ENCODE measurements around the gene CCDC15. TPM values are rescaled to one million over a fixed set of nuclear protein-coding genes. Genes with fewer than 3 reads are reported as not detected.

CCDC15 gene
- total RNA-seq, 1 experiment from 2014 or later = 4.0 TPM

GRCh38 chr11:125079151-125079877 lies 125.3 kb downstream of the CCDC15 start:
- H3K4me1 Mint-ChIP-seq (ENCODE audit: low read depth, unreplicated experiment) = peaks cover under 1% of the 10 kb centered on the region
- intact Hi-C loops (cut with micrococcal nuclease; ENCODE audit: unreplicated experiment) = no loop called here
- H3K27me3 Mint-ChIP-seq (ENCODE audit: insufficient read depth, unreplicated experiment) = no peaks in the 10 kb centered on the region
- peak in 1 of 2 experiments; percentile 34 for DNase-seq
- peaks cover 18% of the 10 kb centered on the region for H3K4me1 ChIP-seq
- H3K9me3 ChIP-seq = no peaks in the 10 kb centered on the region
- BruUV-seq (replicated peaks) = no TSS peak
- no peaks in the 10 kb centered on the region for H3K36me3 ChIP-seq (ENCODE audit: control insufficient read depth, insufficient read depth, low read length)
- H3K27me3 ChIP-seq (replicated peaks; ENCODE audit: control insufficient read depth, insufficient read depth, low read length) = no peaks in the 10 kb centered on the region
- no peaks in the 10 kb centered on the region for H3K36me3 Mint-ChIP-seq (ENCODE audit: insufficient read depth, unreplicated experiment)
- H3K4me3 Mint-ChIP-seq (ENCODE audit: unreplicated experiment) = no peak overlapping the region
- no peak for TF ChIP-seq CTCF (IDR thresholded peaks at IDR 0.05; ENCODE audit: insufficient read depth in 1 of 2, low read depth in 1 of 2, low read length in 1 of 2, severe bottlenecking in 1 of 2, unreplicated experiment in 1 of 2)
- no peaks in the 10 kb centered on the region for H3K9me3 Mint-ChIP-seq (ENCODE audit: unreplicated experiment)
- H3K4me3 ChIP-seq (ENCODE audit: low read depth, low read length) = no peak overlapping the region
- ChIA-PET CTCF (interaction anchor here (1.3 kb wide), 1 partner anchor 11 kb away, joined by 4 read pairs; no protein-coding TSS in a partner anchor), POLR2A (no interaction called here)
- no peak overlapping the region for H3K27ac Mint-ChIP-seq (ENCODE audit: unreplicated experiment)

GRCh38 chr11:125079878-125080530 lies 126.0 kb downstream of the CCDC15 start:
- Histone ChIP-seq H3K27me3 (replicated peaks; ENCODE audit: control insufficient read depth, insufficient read depth, low read length) (no peaks in the 10 kb centered on the region), H3K4me1 (peaks cover 13% of the 10 kb centered on the region), H3K4me3 (ENCODE audit: low read depth, low read length) (no peak overlapping the region), H3K36me3 (ENCODE audit: control insufficient read depth, insufficient read depth, low read length) (no peaks in the 10 kb centered on the region), H3K9me3 (no peaks in the 10 kb centered on the region)
- H3K27ac Mint-ChIP-seq (ENCODE audit: unreplicated experiment) = no peak overlapping the region
- H3K4me1 Mint-ChIP-seq (ENCODE audit: low read depth, unreplicated experiment) = no peaks in the 10 kb centered on the region
- ChIA-PET CTCF (interaction anchor here (1.3 kb wide), 1 partner anchor 11 kb away, joined by 4 read pairs; no protein-coding TSS in a partner anchor), POLR2A (no interaction called here)
- intact Hi-C loops (cut with micrococcal nuclease; ENCODE audit: unreplicated experiment) = no loop called here
- no peaks in the 10 kb centered on the region for H3K36me3 Mint-ChIP-seq (ENCODE audit: insufficient read depth, unreplicated experiment)
- no peaks in the 10 kb centered on the region for H3K27me3 Mint-ChIP-seq (ENCODE audit: insufficient read depth, unreplicated experiment)
- no peak for TF ChIP-seq CTCF (IDR thresholded peaks at IDR 0.05; ENCODE audit: insufficient read depth in 1 of 2, low read depth in 1 of 2, low read length in 1 of 2, severe bottlenecking in 1 of 2, unreplicated experiment in 1 of 2)
- BruUV-seq (replicated peaks) = no TSS peak
- DNase-seq = no peak
- no peak overlapping the region for H3K4me3 Mint-ChIP-seq (ENCODE audit: unreplicated experiment)
- H3K9me3 Mint-ChIP-seq (ENCODE audit: unreplicated experiment) = no peaks in the 10 kb centered on the region

GRCh38 chr11:125080531-125080911 lies 126.5 kb downstream of the CCDC15 start:
- ChIA-PET POLR2A (no interaction called here), CTCF (no interaction called here)
- no peaks in the 10 kb centered on the region for H3K4me1 Mint-ChIP-seq (ENCODE audit: low read depth, unreplicated experiment)
- Histone ChIP-seq H3K9me3 (no peaks in the 10 kb centered on the region), H3K4me3 (ENCODE audit: low read depth, low read length) (no peak overlapping the region), H3K27me3 (replicated peaks; ENCODE audit: control insufficient read depth, insufficient read depth, low read length) (no peaks in the 10 kb centered on the region), H3K36me3 (ENCODE audit: control insufficient read depth, insufficient read depth, low read length) (no peaks in the 10 kb centered on the region), H3K4me1 (peaks cover 8% of the 10 kb centered on the region)
- TF ChIP-seq CTCF (IDR thresholded peaks at IDR 0.05; ENCODE audit: insufficient read depth in 1 of 2, low read depth in 1 of 2, low read length in 1 of 2, severe bottlenecking in 1 of 2, unreplicated experiment in 1 of 2) = no peak
- intact Hi-C loops (cut with micrococcal nuclease; ENCODE audit: unreplicated experiment) = no loop called here
- H3K36me3 Mint-ChIP-seq (ENCODE audit: insufficient read depth, unreplicated experiment) = no peaks in the 10 kb centered on the region
- no peaks in the 10 kb centered on the region for H3K9me3 Mint-ChIP-seq (ENCODE audit: unreplicated experiment)
- no peak overlapping the region for H3K4me3 Mint-ChIP-seq (ENCODE audit: unreplicated experiment)
- DNase-seq = no peak
- H3K27ac Mint-ChIP-seq (ENCODE audit: unreplicated experiment) = no peak overlapping the region
- no TSS peak for BruUV-seq (replicated peaks)
- H3K27me3 Mint-ChIP-seq (ENCODE audit: insufficient read depth, unreplicated experiment) = no peaks in the 10 kb centered on the region

All from Caco-2 (cell line).